Measurements from ENCODE around the gene HOXA9.

DNA sequence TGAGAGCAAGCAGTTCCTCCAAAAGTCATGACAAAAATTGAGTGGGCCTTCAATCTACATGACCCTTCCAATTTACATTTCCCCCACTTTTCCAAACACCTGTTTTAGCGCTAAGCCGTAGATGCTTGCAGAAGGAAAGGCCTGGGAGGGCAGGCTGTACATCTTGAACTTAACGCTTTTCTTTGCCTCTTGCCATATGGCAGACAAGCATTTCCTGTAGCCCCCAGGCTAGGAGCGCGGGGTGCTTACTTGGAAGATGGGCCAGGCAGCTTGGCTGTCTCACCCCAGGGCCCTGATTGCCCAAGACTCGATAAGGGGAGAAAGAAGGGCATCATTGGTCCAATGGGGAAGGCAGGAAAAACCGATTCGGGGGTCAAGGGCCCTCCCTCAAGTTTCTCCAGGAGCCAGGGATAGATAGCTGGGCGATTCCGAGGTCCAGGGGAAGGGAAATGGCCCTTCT, 7.0 kb upstream of the HOXA9 start:
- TF ChIP-seq, protein P1, sequence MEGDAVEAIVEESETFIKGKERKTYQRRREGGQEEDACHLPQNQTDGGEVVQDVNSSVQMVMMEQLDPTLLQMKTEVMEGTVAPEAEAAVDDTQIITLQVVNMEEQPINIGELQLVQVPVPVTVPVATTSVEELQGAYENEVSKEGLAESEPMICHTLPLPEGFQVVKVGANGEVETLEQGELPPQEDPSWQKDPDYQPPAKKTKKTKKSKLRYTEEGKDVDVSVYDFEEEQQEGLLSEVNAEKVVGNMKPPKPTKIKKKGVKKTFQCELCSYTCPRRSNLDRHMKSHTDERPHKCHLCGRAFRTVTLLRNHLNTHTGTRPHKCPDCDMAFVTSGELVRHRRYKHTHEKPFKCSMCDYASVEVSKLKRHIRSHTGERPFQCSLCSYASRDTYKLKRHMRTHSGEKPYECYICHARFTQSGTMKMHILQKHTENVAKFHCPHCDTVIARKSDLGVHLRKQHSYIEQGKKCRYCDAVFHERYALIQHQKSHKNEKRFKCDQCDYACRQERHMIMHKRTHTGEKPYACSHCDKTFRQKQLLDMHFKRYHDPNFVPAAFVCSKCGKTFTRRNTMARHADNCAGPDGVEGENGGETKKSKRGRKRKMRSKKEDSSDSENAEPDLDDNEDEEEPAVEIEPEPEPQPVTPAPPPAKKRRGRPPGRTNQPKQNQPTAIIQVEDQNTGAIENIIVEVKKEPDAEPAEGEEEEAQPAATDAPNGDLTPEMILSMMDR (IDR thresholded peaks at IDR 0.05) = no peak
- TF ChIP-seq EZH2phosphoT487 (IDR thresholded peaks at IDR 0.05) = no peak
